Endothelial cell of hepatic sinusoid (primary cell): ENCODE data around the gene UGT1A7.

ENCODE experiments used
- in situ Hi-C: cut with HindIII; loops from 2 replicates; pipeline ENCODE4 v1.10.0; 2017; ENCODE audit warnings: low sequenced_read_pairs

UGT1A7 gene

DNA sequence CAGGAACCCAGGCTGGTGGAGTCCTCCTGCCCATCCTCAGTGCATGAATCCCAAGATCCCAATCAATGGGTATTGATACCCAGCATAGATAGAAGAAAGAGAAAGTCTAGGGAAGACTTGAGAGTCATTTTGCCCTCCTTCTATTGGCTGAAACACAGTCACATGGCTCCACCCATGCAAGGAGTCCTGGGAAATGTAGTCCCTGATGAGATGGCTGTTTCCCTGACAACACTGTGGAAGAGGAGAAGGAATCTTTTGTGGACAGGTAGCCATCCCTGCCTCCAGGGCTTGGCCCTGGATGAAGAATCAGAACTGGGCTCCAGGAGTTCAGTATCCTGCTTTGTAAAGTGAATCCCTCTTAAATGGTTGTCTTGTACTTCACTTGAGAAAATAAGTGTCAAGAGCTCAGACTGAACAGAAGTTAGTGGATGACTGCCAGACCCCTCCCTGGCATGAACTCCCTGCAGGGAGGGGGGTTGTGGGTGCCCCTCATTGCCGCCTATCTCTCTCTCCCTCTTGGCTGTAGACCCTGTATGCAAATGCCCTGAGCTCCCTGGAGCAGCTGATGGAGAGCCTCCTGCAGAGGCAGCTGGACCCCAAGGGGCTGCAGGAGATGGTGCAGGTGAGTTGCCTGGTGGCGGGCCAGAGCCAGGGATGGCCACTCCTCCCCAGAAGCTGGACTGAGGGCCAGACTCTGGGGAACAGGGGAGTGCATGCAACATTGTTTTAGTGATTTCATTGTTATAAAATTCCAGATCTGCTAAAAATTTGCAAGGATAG is 132.5 kb downstream of the UGT1A7 start:
- in situ Hi-C loops = no loop called here

DNA sequence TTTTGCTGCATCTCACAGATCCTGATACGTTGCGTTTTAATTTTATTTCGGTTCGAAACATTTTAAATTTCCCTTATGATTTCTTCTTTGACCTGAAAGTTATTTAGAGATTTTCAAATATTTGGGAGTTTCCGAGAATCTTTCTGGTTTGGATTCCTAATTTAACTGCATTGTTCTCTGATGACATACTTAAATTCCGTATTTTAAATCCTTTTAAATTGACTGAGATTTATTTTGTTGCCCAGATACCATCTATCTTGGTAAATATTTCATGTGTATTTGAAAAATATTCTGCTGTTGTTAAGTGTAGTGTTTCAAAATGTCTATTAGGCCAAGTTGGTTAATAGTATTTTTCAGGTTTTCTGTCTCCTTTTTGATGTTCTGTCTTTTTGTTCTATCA is 134.2 kb downstream of the UGT1A7 start:
- in situ Hi-C loops = no loop called here

DNA sequence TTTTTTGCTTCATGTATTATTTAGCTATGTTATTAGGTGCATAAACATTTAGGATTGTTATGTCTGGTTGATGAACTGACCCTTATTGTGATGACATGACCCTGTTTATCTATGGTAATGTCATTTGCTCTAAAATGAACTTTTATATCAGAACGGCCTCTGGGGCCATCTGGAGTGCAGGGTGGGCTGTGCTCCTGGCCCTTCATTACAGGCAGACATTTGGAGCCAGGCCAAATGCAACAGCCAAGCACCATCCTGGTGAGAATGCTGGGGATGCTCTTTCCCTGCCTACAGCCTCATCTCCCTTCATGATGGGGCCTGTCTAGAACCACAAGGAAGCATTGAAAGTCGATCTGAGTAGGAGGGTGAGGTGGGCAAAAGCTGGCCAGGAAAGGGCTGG is 134.6 kb downstream of the UGT1A7 start:
- in situ Hi-C loops = no loop called here

DNA sequence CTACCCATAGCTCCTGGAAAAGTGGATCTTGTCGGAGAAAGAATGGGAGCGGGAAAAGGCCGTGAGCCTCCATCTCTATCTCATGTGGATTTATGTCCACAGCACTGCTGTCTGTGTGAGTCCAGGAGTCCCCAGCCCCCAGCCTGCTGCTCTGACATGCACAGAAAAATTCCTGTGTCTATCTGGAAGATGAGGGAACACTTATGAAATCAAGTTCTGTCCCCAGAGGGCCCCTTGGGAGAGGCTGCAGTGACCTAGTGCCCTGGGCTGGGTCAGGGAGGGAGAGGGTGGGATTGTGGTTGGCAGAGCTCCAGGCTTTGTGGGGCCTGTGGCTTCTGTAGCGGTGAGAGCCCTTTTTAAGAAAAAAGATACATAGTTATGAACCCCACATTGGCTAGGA is 135.1 kb downstream of the UGT1A7 start:
- in situ Hi-C loops = no loop called here

DNA sequence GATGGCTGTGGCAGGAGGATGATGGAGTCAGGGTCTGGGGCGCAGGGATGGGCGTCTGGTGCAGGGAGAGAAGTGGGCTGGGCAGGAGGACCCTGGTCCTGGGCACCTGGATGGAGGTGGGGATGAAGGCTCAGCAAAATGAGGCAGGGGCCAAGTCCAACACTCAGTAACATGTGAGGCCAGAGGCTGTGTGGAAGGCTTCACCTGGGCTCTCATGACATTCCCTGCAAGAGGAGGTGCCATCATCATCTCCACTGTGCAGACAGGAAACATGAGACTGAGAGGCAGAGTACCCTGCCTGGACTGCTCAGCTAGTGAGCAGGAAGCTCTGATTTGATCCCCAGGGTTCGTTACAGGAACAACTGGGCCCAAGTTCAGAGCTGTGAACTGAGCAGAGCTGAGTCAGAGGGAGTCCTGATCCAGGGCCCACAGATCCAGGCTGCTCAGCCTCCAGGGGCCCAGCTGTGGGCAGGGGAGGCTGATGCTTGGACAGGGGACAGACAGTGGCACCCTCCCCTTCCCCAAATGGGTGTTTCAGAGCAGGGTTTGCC is 135.7 kb downstream of the UGT1A7 start:
- in situ Hi-C loops = no loop called here

DNA sequence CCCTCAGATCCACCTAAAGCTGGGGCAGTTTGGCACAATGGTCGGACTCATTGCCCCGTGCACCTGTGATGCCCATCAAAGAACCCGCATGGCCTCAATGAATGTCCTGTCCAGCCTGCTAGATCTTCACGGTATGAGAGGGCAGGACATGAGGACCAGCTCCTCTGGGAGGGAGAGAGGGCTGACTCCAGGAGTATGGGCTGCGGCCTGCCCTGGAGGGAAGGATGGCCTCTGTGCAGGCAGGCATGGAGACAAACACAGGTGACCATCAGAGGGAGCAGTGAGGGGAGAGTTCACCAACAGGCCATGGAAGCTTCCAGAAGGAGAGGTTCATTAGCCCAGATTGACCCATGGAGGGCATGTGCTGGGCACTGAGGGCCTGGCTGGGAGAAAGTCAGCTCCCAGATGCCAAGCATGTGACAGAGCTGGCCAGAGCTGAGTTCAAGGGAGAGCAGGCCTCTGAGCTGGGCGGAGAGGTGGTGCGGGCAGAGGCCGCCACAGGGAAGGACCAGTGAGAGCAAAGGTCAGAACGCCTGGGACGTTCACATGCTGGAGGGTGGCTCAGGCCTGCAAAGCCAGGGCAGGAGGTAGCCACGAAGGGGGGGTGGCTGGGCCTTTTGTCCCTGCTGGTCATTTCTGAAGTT is 136.4 kb downstream of the UGT1A7 start:
- in situ Hi-C loops = no loop called here

DNA sequence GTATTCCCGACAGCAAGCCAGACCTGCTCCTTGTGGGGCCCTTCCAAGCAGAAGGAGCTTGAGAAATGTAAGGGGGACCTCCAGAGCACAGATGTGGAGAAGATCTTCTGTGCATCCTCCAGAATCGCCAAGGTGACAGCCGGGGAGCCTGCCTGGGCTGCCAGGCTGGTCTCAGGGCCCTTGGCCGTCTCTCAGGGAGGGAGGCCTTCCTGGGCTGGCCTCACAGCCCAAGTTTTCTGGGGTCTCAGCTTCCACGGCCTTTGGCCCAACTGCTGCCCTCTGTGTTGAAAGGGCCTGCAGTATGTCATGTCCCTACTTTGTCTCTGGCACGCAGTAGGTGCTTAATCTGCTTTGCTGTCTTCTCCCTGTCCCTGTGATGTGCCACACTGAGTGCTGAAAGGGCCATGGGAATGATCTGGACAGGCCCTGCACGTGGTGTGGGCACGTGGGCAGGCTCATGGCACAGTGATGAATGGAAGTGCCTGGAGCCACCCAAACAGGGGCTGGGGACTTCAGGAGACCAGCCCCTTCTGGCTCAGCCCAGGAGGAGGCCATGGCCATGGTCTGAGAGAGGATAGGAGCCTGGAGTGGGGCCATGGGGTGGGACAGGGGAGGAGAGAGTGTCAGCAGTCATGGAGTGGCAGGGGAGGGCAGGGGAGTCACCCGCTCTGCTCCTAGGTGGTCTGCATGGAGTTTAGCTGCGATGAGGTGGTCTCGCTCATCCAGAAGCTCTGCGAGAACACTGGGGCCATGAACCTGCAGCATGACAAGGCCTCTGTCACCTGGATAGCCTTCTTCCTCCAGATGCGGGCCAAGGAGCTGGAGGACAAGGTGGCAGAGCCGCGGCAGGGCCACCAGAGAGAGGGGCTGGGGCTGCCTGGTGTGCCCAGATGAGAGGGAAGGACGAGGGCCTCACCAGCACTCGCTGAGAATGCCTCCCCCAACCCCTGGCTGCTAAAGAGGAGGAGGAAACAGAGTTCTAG is 137.2 kb downstream of the UGT1A7 start:
- in situ Hi-C loops = no loop called here

DNA sequence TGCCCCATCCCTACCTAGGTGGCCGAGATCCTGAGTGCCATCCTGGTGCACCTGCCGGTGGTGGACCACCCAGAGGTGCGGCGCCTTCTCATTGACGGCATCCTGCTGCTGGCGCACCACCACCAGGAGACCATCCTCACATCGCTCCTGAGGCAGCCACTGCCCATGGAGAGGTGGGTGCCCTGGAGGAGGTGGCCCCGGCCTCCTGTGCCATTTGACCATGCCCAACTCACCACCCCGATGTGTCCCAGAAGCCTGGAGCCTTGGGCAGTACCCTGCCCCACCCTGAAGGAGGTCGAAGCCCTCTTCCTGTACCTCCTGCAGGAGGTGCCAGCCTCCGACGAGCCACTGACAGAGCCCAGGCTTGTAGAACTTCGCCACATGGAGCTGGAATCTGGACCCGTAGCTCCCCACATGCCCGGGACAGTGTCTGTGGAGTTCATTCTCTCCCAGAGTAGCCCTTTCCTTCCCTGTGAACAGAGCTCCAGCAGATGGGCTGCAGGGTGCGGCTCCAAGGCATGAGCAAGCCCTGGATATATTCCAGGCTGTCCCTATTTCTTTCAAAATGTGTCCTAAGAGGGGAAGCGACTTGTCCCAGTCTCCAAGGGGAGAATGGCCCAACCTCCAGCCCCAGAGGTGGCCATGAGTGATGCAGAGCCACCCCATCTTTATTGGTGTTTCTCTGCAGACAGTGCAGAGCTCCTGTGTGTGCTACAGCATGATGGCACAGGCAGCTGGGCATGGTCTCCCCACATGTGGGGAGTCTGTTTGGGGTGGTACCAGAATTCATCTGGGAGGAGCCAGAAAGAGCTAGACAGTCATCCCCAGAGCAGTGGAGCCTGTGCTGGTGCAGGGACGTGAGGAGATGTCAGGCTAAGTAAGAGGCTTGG is 138.4 kb downstream of the UGT1A7 start:
- in situ Hi-C loops = no loop called here

DNA sequence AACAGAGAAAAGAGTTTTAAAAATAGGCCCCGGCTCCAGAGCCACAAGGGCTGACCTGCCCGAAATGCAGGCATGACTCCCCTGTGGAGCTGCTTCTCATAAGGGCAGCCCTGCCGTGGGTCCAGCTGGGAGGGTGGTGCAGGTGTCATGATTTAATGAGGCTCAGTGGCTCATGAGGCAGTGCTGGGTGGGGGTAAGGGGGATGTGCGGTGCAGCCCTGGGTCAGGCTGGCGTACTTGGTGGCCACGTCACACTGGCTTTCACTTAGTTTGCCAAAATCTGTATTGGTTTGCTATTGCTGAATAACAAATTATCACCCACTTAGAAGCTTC is 139.0 kb downstream of the UGT1A7 start:
- in situ Hi-C loops = no loop called here

DNA sequence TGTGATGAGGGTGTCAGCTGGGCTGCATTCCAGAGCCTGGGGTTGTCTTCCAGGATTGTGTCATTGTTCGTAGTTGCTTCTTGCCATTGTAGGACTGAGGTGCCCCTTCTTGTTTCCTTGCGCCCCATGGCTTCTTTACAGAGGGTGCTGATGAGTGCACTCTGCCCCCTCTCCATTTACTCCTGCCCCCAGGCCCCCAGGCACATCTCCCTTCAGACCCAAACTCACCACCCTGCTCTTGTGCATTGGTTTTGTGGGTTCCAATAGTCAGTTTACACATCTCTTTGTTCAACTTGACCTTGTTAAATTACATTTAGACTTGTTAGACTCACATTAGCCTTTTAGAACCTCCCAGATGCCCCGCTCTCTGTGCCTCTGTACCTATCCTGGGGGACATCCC is 139.5 kb downstream of the UGT1A7 start:
- in situ Hi-C loops = no loop called here

DNA sequence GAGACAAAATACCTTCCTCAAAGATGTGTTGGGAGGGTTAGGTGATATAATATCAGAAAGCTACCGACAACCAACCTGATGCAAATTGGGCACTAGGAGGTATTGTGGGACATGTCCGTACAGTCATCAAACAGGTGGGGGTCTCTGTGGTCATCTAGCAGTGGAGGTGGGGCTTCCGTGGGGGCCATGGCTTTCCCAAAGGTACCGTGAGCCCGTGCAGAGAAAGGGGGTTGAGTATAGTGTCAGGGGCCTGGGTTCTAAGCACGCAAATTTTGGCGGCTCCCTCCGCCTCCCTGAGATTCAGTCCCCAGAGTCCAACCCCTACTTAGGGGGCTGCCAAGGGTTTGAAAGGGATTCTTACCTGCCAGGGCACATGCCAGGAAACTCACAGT is 140.0 kb downstream of the UGT1A7 start:
- in situ Hi-C loops = no loop called here

DNA sequence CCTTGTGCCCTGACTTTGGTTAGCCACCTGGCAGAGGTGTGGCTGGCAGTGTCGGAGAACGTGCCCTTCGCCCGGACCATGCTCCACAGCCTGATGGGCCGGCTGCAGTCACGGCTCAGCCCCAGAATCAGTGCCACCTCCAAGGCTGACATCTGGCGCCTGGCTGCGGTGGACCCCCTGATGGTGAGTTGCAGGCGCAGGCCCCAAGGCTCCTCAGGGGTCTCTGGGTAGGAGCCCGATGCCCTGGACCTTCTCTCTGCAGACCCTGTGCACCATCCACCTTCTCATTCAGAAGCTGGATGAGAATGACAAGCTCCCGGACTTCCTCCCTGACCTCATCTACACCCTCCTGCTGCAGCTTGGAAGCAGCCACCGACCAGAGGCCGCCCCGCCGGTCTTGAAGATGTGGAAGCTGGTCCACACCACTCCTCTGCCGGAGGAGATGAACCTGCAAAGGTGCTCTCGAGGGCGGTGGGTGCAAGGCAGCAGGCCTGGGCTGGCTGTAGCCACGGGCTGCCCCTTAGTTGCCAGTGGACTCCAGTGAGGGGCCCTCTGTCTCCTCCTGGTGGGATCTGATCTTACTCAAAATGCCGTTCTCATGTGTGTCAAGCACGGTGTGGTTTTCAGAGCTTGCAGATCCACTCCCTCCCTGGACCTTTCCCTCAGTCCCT is 140.5 kb downstream of the UGT1A7 start:
- in situ Hi-C loops = no loop called here
